ENCODE measurements around the gene ANKRD39. TPM values are rescaled to one million over a fixed set of nuclear protein-coding genes. Genes with fewer than 3 reads are reported as not detected.

Gene ANKRD39
- total RNA-seq, 1 experiment from 2014 or later = 29.4 TPM

DNA sequence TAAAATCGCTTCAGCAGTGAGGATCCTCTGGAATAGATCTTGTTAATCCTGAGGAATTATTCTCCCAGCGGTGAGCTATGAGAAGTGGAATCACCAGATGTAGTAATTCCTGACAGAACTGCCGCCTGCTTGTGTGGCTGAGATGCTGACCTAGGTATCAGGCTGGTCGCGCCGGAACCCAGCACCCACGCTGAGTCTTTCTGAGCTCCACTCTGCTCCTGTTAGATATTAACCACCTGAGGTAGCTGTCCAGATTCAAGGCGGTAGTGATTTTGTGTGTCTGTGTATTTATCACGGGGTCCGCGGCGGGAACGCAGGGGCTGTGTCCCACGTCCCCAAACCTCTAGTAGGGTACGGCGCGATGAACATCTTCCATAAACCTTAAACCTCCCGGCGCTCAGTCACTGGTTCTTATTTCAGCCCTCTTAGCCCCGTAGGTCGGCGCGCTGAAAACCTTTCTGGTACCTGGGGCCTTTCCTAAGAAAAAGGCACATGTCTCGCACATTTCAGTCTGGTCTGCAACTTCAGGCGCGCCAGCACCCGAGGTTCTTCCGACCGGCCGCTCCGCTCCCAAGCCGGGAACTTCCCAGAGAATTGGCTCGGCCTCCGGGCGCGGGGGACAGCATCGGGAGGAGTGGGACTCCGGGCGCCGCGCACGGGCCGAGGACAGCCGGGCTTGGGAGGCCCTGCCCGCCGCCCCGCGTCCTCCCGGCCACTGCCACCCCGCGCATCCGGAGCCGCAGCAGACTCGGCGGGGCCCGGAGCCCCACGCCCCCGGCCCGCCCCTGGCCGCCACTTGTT is 42.3 kb downstream of the ANKRD39 start:
- H3K9ac ChIP-seq (ENCODE audit: low read length) = peak overlapping the region; percentile 56
- no peaks in the 10 kb centered on the region for H3K36me3 ChIP-seq (ENCODE audit: low read depth, low read length)
- no peak for TF ChIP-seq EZH2 (IDR thresholded peaks at IDR 0.05; ENCODE audit: low read length, unreplicated experiment)
- TF ChIP-seq, protein P1, sequence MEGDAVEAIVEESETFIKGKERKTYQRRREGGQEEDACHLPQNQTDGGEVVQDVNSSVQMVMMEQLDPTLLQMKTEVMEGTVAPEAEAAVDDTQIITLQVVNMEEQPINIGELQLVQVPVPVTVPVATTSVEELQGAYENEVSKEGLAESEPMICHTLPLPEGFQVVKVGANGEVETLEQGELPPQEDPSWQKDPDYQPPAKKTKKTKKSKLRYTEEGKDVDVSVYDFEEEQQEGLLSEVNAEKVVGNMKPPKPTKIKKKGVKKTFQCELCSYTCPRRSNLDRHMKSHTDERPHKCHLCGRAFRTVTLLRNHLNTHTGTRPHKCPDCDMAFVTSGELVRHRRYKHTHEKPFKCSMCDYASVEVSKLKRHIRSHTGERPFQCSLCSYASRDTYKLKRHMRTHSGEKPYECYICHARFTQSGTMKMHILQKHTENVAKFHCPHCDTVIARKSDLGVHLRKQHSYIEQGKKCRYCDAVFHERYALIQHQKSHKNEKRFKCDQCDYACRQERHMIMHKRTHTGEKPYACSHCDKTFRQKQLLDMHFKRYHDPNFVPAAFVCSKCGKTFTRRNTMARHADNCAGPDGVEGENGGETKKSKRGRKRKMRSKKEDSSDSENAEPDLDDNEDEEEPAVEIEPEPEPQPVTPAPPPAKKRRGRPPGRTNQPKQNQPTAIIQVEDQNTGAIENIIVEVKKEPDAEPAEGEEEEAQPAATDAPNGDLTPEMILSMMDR (conservative IDR thresholded peaks at IDR 0.05; ENCODE audit: low read depth, low read length) = no peak
- no peak for TF ChIP-seq EZH2phosphoT487 (IDR thresholded peaks at IDR 0.05; ENCODE audit: borderline replicate concordance, low read length)
- DNase-seq (peak; percentile 34), ATAC-seq (peak; percentile 21)
- no peaks in the 10 kb centered on the region for H3K9me2 ChIP-seq (replicated peaks; ENCODE audit: low read length)
- no peak overlapping the region for H3K27ac ChIP-seq (ENCODE audit: low read length)
- ChIA-PET POLR2A (ENCODE audit: unreplicated experiment) (interaction anchor here (0.6 kb wide), 1 partner anchor 73 kb away, joined by 4 read pairs; no protein-coding TSS in a partner anchor), CTCF (interaction anchor here (0.6 kb wide), 1 partner anchor 76 kb away, joined by 5 read pairs; the partner anchor contains the start of gene LMAN2L)
- peaks cover 36% of the 10 kb centered on the region for H3K79me2 ChIP-seq (ENCODE audit: low read length)
- H3K4me1 ChIP-seq (ENCODE audit: insufficient read depth, low read length) = peaks cover 18% of the 10 kb centered on the region
- H4K20me1 ChIP-seq (ENCODE audit: low read length) = peaks cover 23% of the 10 kb centered on the region
- peak overlapping the region; percentile 76 for H3K4me3 ChIP-seq (ENCODE audit: low read length)
- intact Hi-C loops (cut with micrococcal nuclease) = loop anchor here (5.0 kb wide), 1 partner anchor 73 kb away; the partner anchor contains the start of gene LMAN2L
- peak overlapping the region; percentile 94 for H3K4me2 ChIP-seq (ENCODE audit: low read length)
- H3K27me3 ChIP-seq (ENCODE audit: low read length) = no peaks in the 10 kb centered on the region
- H3K9me3 ChIP-seq (ENCODE audit: low read length) = no peaks in the 10 kb centered on the region
- TSS peak; percentile 82 for BruUV-seq (replicated peaks)
- H2AFZ ChIP-seq (ENCODE audit: low read length) = peak overlapping the region; percentile 90
- H3F3A ChIP-seq (ENCODE audit: low read length, unreplicated experiment) = no peaks in the 10 kb centered on the region

GRCh38 chr2:96813656-96814055 is 44.2 kb downstream of the ANKRD39 start:
- CTCF ChIA-PET = no interaction called here
- Histone ChIP-seq H3K4me1 (ENCODE audit: insufficient read depth, low read length) (peaks cover 17% of the 10 kb centered on the region), H3K27me3 (ENCODE audit: low read length) (no peaks in the 10 kb centered on the region), H2AFZ (ENCODE audit: low read length) (no peak overlapping the region), H3K27ac (ENCODE audit: low read length) (no peak overlapping the region), H3K9me3 (ENCODE audit: low read length) (no peaks in the 10 kb centered on the region), H3K79me2 (ENCODE audit: low read length) (peaks cover 17% of the 10 kb centered on the region), H3F3A (ENCODE audit: low read length, unreplicated experiment) (no peaks in the 10 kb centered on the region), H3K4me2 (ENCODE audit: low read length) (no peak overlapping the region), H3K9me2 (replicated peaks; ENCODE audit: low read length) (no peaks in the 10 kb centered on the region), H4K20me1 (ENCODE audit: low read length) (peaks cover 9% of the 10 kb centered on the region; the same call in 1 of the 2 replicates), H3K4me3 (ENCODE audit: low read length) (no peak overlapping the region), H3K9ac (ENCODE audit: low read length) (no peak overlapping the region), H3K36me3 (ENCODE audit: low read depth, low read length) (no peaks in the 10 kb centered on the region)
- intact Hi-C loops (cut with micrococcal nuclease) = no loop called here
- POLR2A ChIA-PET (ENCODE audit: unreplicated experiment) = no interaction called here
- ATAC-seq (no peak), DNase-seq (no peak)
- TF ChIP-seq, protein P1 (conservative IDR thresholded peaks at IDR 0.05; ENCODE audit: low read depth, low read length) = no peak
- TF ChIP-seq EZH2phosphoT487 (IDR thresholded peaks at IDR 0.05; ENCODE audit: borderline replicate concordance, low read length) (no peak), EZH2 (IDR thresholded peaks at IDR 0.05; ENCODE audit: low read length, unreplicated experiment) (no peak)
- no TSS peak for BruUV-seq (replicated peaks)

DNA sequence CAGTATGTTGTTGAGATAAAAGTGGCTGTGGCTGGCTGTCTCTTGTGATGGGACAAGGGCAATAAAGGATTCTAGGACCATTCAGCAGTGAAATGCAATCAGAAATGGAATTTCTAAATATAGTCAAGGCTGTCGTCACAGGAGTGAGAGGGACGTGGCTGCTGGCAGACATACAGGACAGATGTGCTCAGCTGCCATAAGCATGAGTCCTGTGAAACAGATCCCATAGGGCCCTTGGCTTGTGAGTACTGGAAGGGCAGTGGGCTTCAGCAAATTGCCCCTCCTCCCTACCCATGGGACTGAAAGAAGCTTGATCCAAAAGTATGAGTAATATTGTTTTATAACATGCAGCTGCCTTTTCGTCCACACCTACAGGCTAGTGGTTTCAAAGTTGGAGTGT is 45.9 kb downstream of the ANKRD39 start:
- no TSS peak for BruUV-seq (replicated peaks)
- no peak overlapping the region for H2AFZ ChIP-seq (ENCODE audit: low read length)

More for the DNA sequence above, 45.9 kb downstream of the ANKRD39 start:
- Histone ChIP-seq H3K36me3 (ENCODE audit: low read depth, low read length) (no peaks in the 10 kb centered on the region), H3F3A (ENCODE audit: low read length, unreplicated experiment) (no peaks in the 10 kb centered on the region), H3K9me3 (ENCODE audit: low read length) (no peaks in the 10 kb centered on the region), H3K79me2 (ENCODE audit: low read length) (no peaks in the 10 kb centered on the region), H3K4me2 (ENCODE audit: low read length) (no peak overlapping the region), H3K27ac (ENCODE audit: low read length) (no peak overlapping the region), H3K4me3 (ENCODE audit: low read length) (no peak overlapping the region), H3K27me3 (ENCODE audit: low read length) (no peaks in the 10 kb centered on the region), H4K20me1 (ENCODE audit: low read length) (no peaks in the 10 kb centered on the region), H3K9me2 (replicated peaks; ENCODE audit: low read length) (no peaks in the 10 kb centered on the region), H3K9ac (ENCODE audit: low read length) (no peak overlapping the region), H3K4me1 (ENCODE audit: insufficient read depth, low read length) (peaks cover 5% of the 10 kb centered on the region; the same call in 1 of the 2 replicates)
- intact Hi-C loops (cut with micrococcal nuclease) = no loop called here
- TF ChIP-seq EZH2phosphoT487 (IDR thresholded peaks at IDR 0.05; ENCODE audit: borderline replicate concordance, low read length) = no peak
- ChIA-PET POLR2A (ENCODE audit: unreplicated experiment) (no interaction called here), CTCF (no interaction called here)
- no peak for ATAC-seq
- no peak for DNase-seq

All from PC-3 (cell line).